MCF 10A (cell line): ENCODE data around the gene DSCAML1. TPM values are rescaled to one million over a fixed set of nuclear protein-coding genes. Genes with fewer than 3 reads are reported as not detected.

ENCODE experiments used
- BruUV-seq: library from RNA; stranded (reverse); fragments of 400-500 nt; replicated peaks from 2 replicates; lab custom pipeline; 2021; lab: Mats Ljungman, UMichigan
- CTCF ChIA-PET: fragments of 300-600 bp; sonication (Branson Sonifier 250); formaldehyde crosslinking; extraction: SDS; loops from one replicate; lab custom pipeline; 2021; ENCODE audit warnings: antibody characterized with exemption, inconsistent platforms; lab: Yijun Ruan, JAX
- POLR2A ChIA-PET: fragments of 300-600, 350-650 bp; sonication (Branson Sonifier 250); formaldehyde crosslinking; extraction: SDS; loops from one replicate; lab custom pipeline; 2020; ENCODE audit warnings: antibody characterized with exemption, inconsistent platforms; lab: Yijun Ruan, JAX
- DNase-seq: peaks from one replicate; pipeline ENCODE4 v3.0.0-alpha.2; 2018; ENCODE audit not compliant: unreplicated experiment
- H3K27ac Mint-ChIP-seq: one replicate; pipeline ENCODE4 v1.8.0; 2022; ENCODE audit warnings: mild to moderate bottlenecking, low read depth, mixed read lengths; ENCODE audit not compliant: unreplicated experiment
- H3K27me3 Mint-ChIP-seq: one replicate; pipeline ENCODE4 v1.8.0; 2022; ENCODE audit warnings: mixed read lengths; ENCODE audit not compliant: insufficient read depth, unreplicated experiment
- H3K36me3 Mint-ChIP-seq: one replicate; pipeline ENCODE4 v1.8.0; 2022; ENCODE audit warnings: mild to moderate bottlenecking, moderate library complexity, mixed read lengths; ENCODE audit not compliant: insufficient read depth, unreplicated experiment
- H3K4me1 Mint-ChIP-seq: one replicate; pipeline ENCODE4 v1.8.0; 2022; ENCODE audit warnings: mixed read lengths; ENCODE audit not compliant: insufficient read depth, unreplicated experiment
- H3K4me3 Mint-ChIP-seq: one replicate; pipeline ENCODE4 v1.8.0; 2022; ENCODE audit warnings: mild to moderate bottlenecking, moderate library complexity, mixed read lengths; ENCODE audit not compliant: unreplicated experiment
- H3K9me3 Mint-ChIP-seq: one replicate; pipeline ENCODE4 v1.8.0; 2022; ENCODE audit warnings: mixed read lengths; ENCODE audit not compliant: unreplicated experiment
- CTCF ChIP-seq: fragments of 200-600 bp; IDR thresholded peaks from one replicate; pipeline ENCODE4 v1.8.0; 2022; ENCODE audit warnings: antibody characterized with exemption, mild to moderate bottlenecking; ENCODE audit not compliant: unreplicated experiment
- intact Hi-C: fragments of 100-400 bp; cut with micrococcal nuclease; formaldehyde crosslinking; loops from 2 replicates; pipeline ENCODE4 v1.14.1; 2022
- total RNA-seq: library from RNA; stranded (reverse); gene quantifications from 2 replicates; pipeline ENCODE4 v1.2.3, GENCODE V29; 2022

The DSCAML1 gene
- total RNA-seq, 1 experiment from 2014 or later = not detected

GRCh38 chr11:117492578-117493251 lies 304.3 kb downstream of the DSCAML1 start:
- intact Hi-C loops = no loop called here
- no TSS peak for BruUV-seq
- no peaks in the 10 kb centered on the region for H3K4me1 Mint-ChIP-seq
- H3K4me3 Mint-ChIP-seq = no peak overlapping the region
- H3K27ac Mint-ChIP-seq = no peak overlapping the region
- peaks cover 57% of the 10 kb centered on the region for H3K27me3 Mint-ChIP-seq
- CTCF ChIA-PET = no interaction called here
- TF ChIP-seq CTCF = no peak
- H3K9me3 Mint-ChIP-seq = no peaks in the 10 kb centered on the region
- POLR2A ChIA-PET = no interaction called here
- no peak for DNase-seq
- H3K36me3 Mint-ChIP-seq = no peaks in the 10 kb centered on the region

GRCh38 chr11:117490911-117491310 lies 306.1 kb downstream of the DSCAML1 start:
- no peak for TF ChIP-seq CTCF
- Mint-ChIP-seq H3K9me3 (no peaks in the 10 kb centered on the region), H3K27ac (no peak overlapping the region), H3K27me3 (peaks cover 49% of the 10 kb centered on the region), H3K36me3 (no peaks in the 10 kb centered on the region), H3K4me3 (no peak overlapping the region), H3K4me1 (no peaks in the 10 kb centered on the region)
- intact Hi-C loops = no loop called here
- BruUV-seq = no TSS peak
- ChIA-PET CTCF (interaction anchor here (0.6 kb wide), 1 partner anchor 65 kb away, joined by 3 read pairs; no protein-coding TSS in a partner anchor), POLR2A (no interaction called here)
- no peak for DNase-seq

GRCh38 chr11:117489999-117490679 lies 306.9 kb downstream of the DSCAML1 start:
- H3K27ac Mint-ChIP-seq = no peak overlapping the region
- H3K4me1 Mint-ChIP-seq = no peaks in the 10 kb centered on the region
- ChIA-PET CTCF (interaction anchor here (0.6 kb wide), 1 partner anchor 64 kb away, joined by 3 read pairs; no protein-coding TSS in a partner anchor), POLR2A (interaction anchor here (0.6 kb wide), 1 partner anchor 792 kb away, joined by 3 read pairs; no protein-coding TSS in a partner anchor)
- no peak for TF ChIP-seq CTCF
- intact Hi-C loops = no loop called here
- peaks cover 41% of the 10 kb centered on the region for H3K27me3 Mint-ChIP-seq
- no TSS peak for BruUV-seq
- no peak for DNase-seq
- no peaks in the 10 kb centered on the region for H3K36me3 Mint-ChIP-seq
- no peaks in the 10 kb centered on the region for H3K9me3 Mint-ChIP-seq
- H3K4me3 Mint-ChIP-seq = no peak overlapping the region
